PC-9 (cell line): ENCODE data around the gene NAT10. TPM values are rescaled to one million over a fixed set of nuclear protein-coding genes. Genes with fewer than 3 reads are reported as not detected.

Experiments
- BruUV-seq: library from RNA; stranded (reverse); fragments of 400-500 nt; replicated peaks from 2 replicates; lab custom pipeline; 2021; lab: Mats Ljungman, UMichigan
- CTCF ChIA-PET: fragments of 300-600 bp; sonication (Branson Sonifier 250); formaldehyde crosslinking; loops from one replicate; lab custom pipeline; 2022; ENCODE audit warnings: antibody characterized with exemption; lab: Charles Lee
- POLR2A ChIA-PET: fragments of 300-600 bp; sonication (Branson Sonifier 250); formaldehyde crosslinking; loops from one replicate; lab custom pipeline; 2022; ENCODE audit warnings: antibody characterized with exemption; ENCODE audit not compliant: unreplicated experiment; lab: Charles Lee
- DNase-seq, 2 experiments: peaks; one replicate each; pipeline versions ENCODE4 v3.0.0 to v3.0.0-alpha.2; 2015 to 2022; ENCODE audit warnings: mixed read lengths in 1 of 2
- H2AFZ ChIP-seq: fragments of 200-600 bp; sonication (generic); 2 replicates; pipeline ENCODE4 v1.8.1; 2017; ENCODE audit warnings: antibody characterized with exemption
- H3F3A ChIP-seq: fragments of 200-600 bp; sonication (generic); 2 replicates; pipeline ENCODE4 v1.8.1; 2017; ENCODE audit warnings: antibody characterized with exemption, mild to moderate bottlenecking, low read depth; ENCODE audit not compliant: insufficient read depth
- H3K27ac ChIP-seq: fragments of 200-600 bp; sonication (generic); 2 replicates; pipeline ENCODE4 v1.6.1; 2016; ENCODE audit warnings: mixed run types
- H3K27me3 ChIP-seq: fragments of 200-600 bp; sonication (generic); 2 replicates; pipeline ENCODE4 v1.6.1; 2016; ENCODE audit warnings: low read depth, mixed run types; ENCODE audit not compliant: insufficient read depth
- H3K36me3 ChIP-seq: fragments of 200-600 bp; sonication (generic); 2 replicates; pipeline ENCODE4 v1.6.1; 2016; ENCODE audit warnings: low read depth, mixed run types
- H3K4me1 ChIP-seq: fragments of 200-600 bp; sonication (generic); replicated peaks from 2 replicates; pipeline ENCODE4 v1.6.1; 2016; ENCODE audit warnings: mixed run types; ENCODE audit not compliant: insufficient read depth
- H3K4me2 ChIP-seq: fragments of 200-600 bp; sonication (generic); 2 replicates; pipeline ENCODE4 v1.6.1; 2017; ENCODE audit warnings: mixed run types
- H3K4me3 ChIP-seq: fragments of 200-600 bp; sonication (generic); 2 replicates; pipeline ENCODE4 v1.6.1; 2016; ENCODE audit warnings: mixed run types
- H3K79me2 ChIP-seq: fragments of 200-600 bp; sonication (generic); 2 replicates; pipeline ENCODE4 v1.6.1; 2017; ENCODE audit warnings: low read depth, mixed run types
- H3K9me2 ChIP-seq: fragments of 200-600 bp; sonication (generic); 2 replicates; pipeline ENCODE4 v1.8.1; 2017; ENCODE audit warnings: mild to moderate bottlenecking; ENCODE audit not compliant: insufficient read depth
- H3K9me3 ChIP-seq: fragments of 200-600 bp; sonication (generic); 2 replicates; pipeline ENCODE4 v1.8.1; 2016; ENCODE audit warnings: low read depth; ENCODE audit not compliant: insufficient read depth
- H4K20me1 ChIP-seq: fragments of 200-600 bp; sonication (generic); 2 replicates; pipeline ENCODE4 v1.8.1; 2017; ENCODE audit not compliant: insufficient read depth
- CTCF ChIP-seq: fragments of 200-600 bp; sonication (generic); conservative IDR thresholded peaks from 2 replicates; pipeline ENCODE4 v1.6.1; 2017; ENCODE audit warnings: mixed run types, antibody characterized with exemption, mild to moderate bottlenecking, moderate library complexity
- EZH2 ChIP-seq: fragments of 200-600 bp; sonication (generic); IDR thresholded peaks from 2 replicates; pipeline ENCODE4 v1.8.0; 2017; ENCODE audit warnings: antibody characterized with exemption, low read depth
- intact Hi-C: fragments of 100-400 bp; cut with micrococcal nuclease; formaldehyde crosslinking; loops from one replicate; pipeline ENCODE4 v1.10.0; 2022; ENCODE audit not compliant: unreplicated experiment
- total RNA-seq: library from RNA; stranded (reverse); gene quantifications from 2 replicates; pipeline ENCODE4 v1.2.3, GENCODE V29; 2021

NAT10 gene
- total RNA-seq, 1 experiment from 2014 or later, result 62.3 TPM

- H4K20me1 ChIP-seq, result peaks cover 16% of the 10 kb centered on the region
- ChIA-PET POLR2A (no interaction called here), CTCF (interaction anchor here (0.6 kb wide), 1 partner anchor 832 kb away, joined by 6 read pairs; no protein-coding TSS in a partner anchor)
- H2AFZ ChIP-seq, result no peak overlapping the region
- no peaks in the 10 kb centered on the region for H3K9me3 ChIP-seq
- H3K9me2 ChIP-seq, result no peaks in the 10 kb centered on the region
- no peaks in the 10 kb centered on the region for H3K4me1 ChIP-seq
- no peak overlapping the region for H3K4me3 ChIP-seq
- H3K27me3 ChIP-seq, result no peaks in the 10 kb centered on the region
- BruUV-seq, result no TSS peak
- H3K4me2 ChIP-seq, result no peak overlapping the region
- H3K27ac ChIP-seq, result no peak overlapping the region
- peaks cover 12% of the 10 kb centered on the region; the same call in 1 of the 2 replicates for H3K79me2 ChIP-seq
- no peak for DNase-seq
- H3K36me3 ChIP-seq, result no peaks in the 10 kb centered on the region
- TF ChIP-seq EZH2 (no peak), CTCF (no peak)
- peaks cover 10% of the 10 kb centered on the region for H3F3A ChIP-seq
- intact Hi-C loops, result no loop called here
These were observed 76.5 kb downstream of the NAT10 start for GRCh38 chr11:34181856-34182405.

GRCh38 chr11:34182425-34182824 lies 77.0 kb downstream of the NAT10 start:
- CTCF ChIA-PET, result interaction anchor here (0.6 kb wide), 1 partner anchor 83 kb away, joined by 21 read pairs; no protein-coding TSS in a partner anchor
- intact Hi-C loops, result no loop called here
- no TSS peak for BruUV-seq

More at GRCh38 chr11:34182425-34182824, 77.0 kb downstream of the NAT10 start:
- H3K4me3 ChIP-seq, result no peak overlapping the region
- peaks cover 5% of the 10 kb centered on the region; the same call in 1 of the 2 replicates for H3F3A ChIP-seq
- no peak overlapping the region for H2AFZ ChIP-seq
- H4K20me1 ChIP-seq, result peaks cover 16% of the 10 kb centered on the region
- peaks cover 12% of the 10 kb centered on the region; the same call in 1 of the 2 replicates for H3K79me2 ChIP-seq
- H3K4me2 ChIP-seq, result no peak overlapping the region
- H3K9me3 ChIP-seq, result no peaks in the 10 kb centered on the region
- H3K36me3 ChIP-seq, result no peaks in the 10 kb centered on the region
- H3K27ac ChIP-seq, result no peak overlapping the region
- POLR2A ChIA-PET, result interaction anchor here (0.6 kb wide), 1 partner anchor 45 kb away, joined by 5 read pairs; no protein-coding TSS in a partner anchor
- H3K27me3 ChIP-seq, result no peaks in the 10 kb centered on the region
- H3K9me2 ChIP-seq, result no peaks in the 10 kb centered on the region
- no peaks in the 10 kb centered on the region for H3K4me1 ChIP-seq
- TF ChIP-seq EZH2 (no peak), CTCF (no peak)
- DNase-seq, result no peak
